HepG2 (cell line): ENCODE data around the gene TBC1D20. TPM values are rescaled to one million over a fixed set of nuclear protein-coding genes. Genes with fewer than 3 reads are reported as not detected.

ENCODE experiments used
- ARID2 ChIP-seq: sonication (generic); formaldehyde crosslinking; IDR thresholded peaks from 2 replicates; pipeline ENCODE4 v1.8.1; 2022; ENCODE audit warnings: mild to moderate bottlenecking, missing genetic modification reagents, borderline replicate concordance
- ARNT2 ChIP-seq: sonication (generic); formaldehyde crosslinking; IDR thresholded peaks from 2 replicates; pipeline ENCODE4 v1.8.0; 2022; ENCODE audit warnings: mild to moderate bottlenecking, low read depth, missing genetic modification reagents, moderate library complexity
- ATAD3A ChIP-seq: sonication (generic); formaldehyde crosslinking; IDR thresholded peaks from 2 replicates; pipeline ENCODE4 v1.4.0; 2020; ENCODE audit warnings: missing genetic modification reagents
- ATF7-NPFF ChIP-seq: sonication (generic); formaldehyde crosslinking; IDR thresholded peaks from 2 replicates; pipeline ENCODE4 v1.8.1; 2023; ENCODE audit warnings: mild to moderate bottlenecking, low read depth, missing genetic modification reagents, moderate library complexity
- CREB1 ChIP-seq, 2 experiments: fragments of 450-650 bp in 1 of 2; IDR thresholded peaks; 2 replicates each; pipeline ENCODE4 v1.6.1; 2016 to 2017; ENCODE audit warnings: control low read depth in 1 of 2, mild to moderate bottlenecking in 1 of 2, missing compliant biosample characterization in 1 of 2, missing genetic modification characterization in 1 of 2
- DR1 ChIP-seq: sonication (generic); formaldehyde crosslinking; IDR thresholded peaks from 2 replicates; pipeline ENCODE4 v1.8.0; 2021; ENCODE audit warnings: mild to moderate bottlenecking, missing genetic modification reagents, inconsistent platforms
- EHMT2 ChIP-seq: fragments of 200-600 bp; sonication (generic); IDR thresholded peaks from 2 replicates; pipeline ENCODE4 v1.7.0; 2017; ENCODE audit warnings: antibody characterized with exemption, low read depth, low read length, borderline replicate concordance
- FOXJ3 ChIP-seq: sonication (generic); formaldehyde crosslinking; IDR thresholded peaks from 2 replicates; pipeline ENCODE4 v1.4.0; 2020; ENCODE audit warnings: missing genetic modification reagents, mild to moderate bottlenecking, borderline replicate concordance
- FOXK2 ChIP-seq: fragments of 450-650 bp; IDR thresholded peaks from 2 replicates; pipeline ENCODE4 v1.6.1; 2016
- GATAD2A ChIP-seq: IDR thresholded peaks from 2 replicates; pipeline ENCODE4 v1.6.1; 2016
- MAFF ChIP-seq: IDR thresholded peaks from 2 replicates; pipeline ENCODE4 v1.6.1; 2011; ENCODE audit warnings: low read depth, low read length, improper control_type of control experiment
- MATR3 ChIP-seq: sonication (generic); formaldehyde crosslinking; IDR thresholded peaks from 2 replicates; pipeline ENCODE4 v1.4.0; 2020; ENCODE audit warnings: missing genetic modification reagents
- MXD1 ChIP-seq: sonication (generic); formaldehyde crosslinking; IDR thresholded peaks from 2 replicates; pipeline ENCODE4 v1.4.0; 2020; ENCODE audit warnings: mild to moderate bottlenecking, missing genetic modification reagents
- PHF20 ChIP-seq: sonication (generic); formaldehyde crosslinking; IDR thresholded peaks from 2 replicates; pipeline ENCODE4 v1.5.0; 2020; ENCODE audit warnings: mild to moderate bottlenecking, missing genetic modification reagents
- POGZ ChIP-seq: sonication (generic); formaldehyde crosslinking; IDR thresholded peaks from 2 replicates; pipeline ENCODE4 v1.4.0; 2020; ENCODE audit warnings: mild to moderate bottlenecking, missing genetic modification reagents
- REXO4 ChIP-seq: sonication (generic); formaldehyde crosslinking; IDR thresholded peaks from 2 replicates; pipeline ENCODE4 v1.8.0; 2022; ENCODE audit warnings: missing genetic modification reagents, mild to moderate bottlenecking, borderline replicate concordance
- SALL2 ChIP-seq: sonication (generic); formaldehyde crosslinking; IDR thresholded peaks from 2 replicates; pipeline ENCODE4 v1.8.1; 2023; ENCODE audit warnings: mild to moderate bottlenecking, missing genetic modification reagents, inconsistent platforms
- TBP ChIP-seq: sonication (generic); formaldehyde crosslinking; IDR thresholded peaks from 2 replicates; pipeline ENCODE4 v1.5.0; 2020; ENCODE audit warnings: missing genetic modification reagents
- TCF12 ChIP-seq, 2 experiments: fragments of 450-650 bp in 1 of 2; sonication (generic) in 1 of 2; formaldehyde crosslinking in 1 of 2; IDR thresholded peaks; 2 replicates each; pipeline versions ENCODE4 v1.6.1 to v1.8.0; 2017 to 2022; ENCODE audit warnings: antibody characterized with exemption in 1 of 2, mild to moderate bottlenecking in 1 of 2, missing genetic modification reagents in 1 of 2, moderate library complexity in 1 of 2
- THYN1 ChIP-seq: sonication (generic); formaldehyde crosslinking; IDR thresholded peaks from 2 replicates; pipeline ENCODE4 v1.8.1; 2023; ENCODE audit warnings: low read depth, mild to moderate bottlenecking, moderate library complexity, missing genetic modification reagents, borderline replicate concordance
- XBP1 ChIP-seq: sonication (generic); formaldehyde crosslinking; IDR thresholded peaks from 2 replicates; pipeline ENCODE4 v1.5.0; 2020; ENCODE audit warnings: missing genetic modification reagents
- ZMAT3 ChIP-seq: sonication (generic); formaldehyde crosslinking; conservative IDR thresholded peaks from 2 replicates; pipeline ENCODE4 v1.7.0; 2021; ENCODE audit warnings: missing genetic modification reagents
- ZNF234 ChIP-seq: sonication (generic); formaldehyde crosslinking; conservative IDR thresholded peaks from 2 replicates; pipeline ENCODE4 v1.5.1; 2020; ENCODE audit warnings: mild to moderate bottlenecking, missing genetic modification reagents
- ZNF317 ChIP-seq: sonication (generic); formaldehyde crosslinking; IDR thresholded peaks from 2 replicates; pipeline ENCODE4 v1.5.0; 2020; ENCODE audit warnings: mild to moderate bottlenecking, missing genetic modification reagents
- ZNF557 ChIP-seq: sonication (generic); formaldehyde crosslinking; IDR thresholded peaks from 2 replicates; pipeline ENCODE4 v1.4.0; 2020; ENCODE audit warnings: missing genetic modification reagents
- ZNF773 ChIP-seq: sonication (generic); formaldehyde crosslinking; IDR thresholded peaks from 2 replicates; pipeline ENCODE4 v1.4.0; 2020; ENCODE audit warnings: missing genetic modification reagents, borderline replicate concordance
- ZNF781 ChIP-seq: sonication (generic); formaldehyde crosslinking; IDR thresholded peaks from 2 replicates; pipeline ENCODE4 v1.5.1; 2020; ENCODE audit warnings: borderline replicate concordance, mild to moderate bottlenecking, missing genetic modification reagents; ENCODE audit errors: not compliant biosample characterization
- polyA plus RNA-seq, 8 experiments: library from polyadenylated mRNA; depleted of rRNA in 3 of 8; stranded (reverse) in 7 of 8; unstranded in 1 of 8; fragments of >200 nt; fragmentation: Illumina TruSeq in 4 of 8; extraction: Trizol in 4 of 8; gene quantifications; 2 replicates each; pipeline versions ENCODE4 v1.2.1 to v1.2.3, GENCODE V29; 2011 to 2016; ENCODE audit warnings: low read depth in 4 of 8, missing spikeins in 1 of 8, mixed read lengths in 1 of 8; ENCODE audit not compliant: insufficient read depth in 1 of 8
- total RNA-seq, 5 experiments: library from RNA; depleted of rRNA; stranded (reverse); fragments of >200 nt; fragmentation: Illumina TruSeq; extraction: Trizol; gene quantifications; 2 replicates each; pipeline ENCODE4 v1.2.3, GENCODE V29; 2016; ENCODE audit warnings: low read depth in 1 of 5
- TF ChIP-seq, protein P1 (sequence below): sonication (generic); formaldehyde crosslinking; IDR thresholded peaks from 2 replicates; pipeline ENCODE4 v1.9.0; 2022; ENCODE audit warnings: low read depth, missing genetic modification reagents
- TF ChIP-seq, protein P2 (sequence below): sonication (generic); formaldehyde crosslinking; IDR thresholded peaks from 2 replicates; pipeline ENCODE4 v1.8.0; 2023; ENCODE audit warnings: mild to moderate bottlenecking, missing genetic modification reagents

Gene TBC1D20
- total and polyA plus RNA-seq, 2 of the 13 experiments (the other 11 are each of a cell fraction or from before 2014, with no cell fraction given) = 36.6 to 47.1 TPM

GRCh38 chr20:400454-401275, 61.7 kb downstream of the TBC1D20 start (continued):
- TF ChIP-seq EHMT2 (no peak), ZNF781 (CRISPR knock-in tag) (no peak), MAFF (peak; percentile 47; the same call in 1 of the 2 replicates), ZNF557 (CRISPR knock-in tag) (no peak), ZMAT3 (CRISPR knock-in tag) (peak; percentile 88), FOXJ3 (CRISPR knock-in tag) (no peak), ATAD3A (no peak), TCF12 (IDR thresholded peaks at IDR 0.05) (no peak), TCF12 (CRISPR knock-in tag; IDR thresholded peaks at IDR 0.05) (no peak), XBP1 (CRISPR knock-in tag) (no peak), THYN1 (no peak), REXO4 (CRISPR knock-in tag) (no peak), POGZ (no peak; the same call in 1 of the 2 replicates), ATF7-NPFF (CRISPR knock-in tag) (no peak), TBP (CRISPR knock-in tag) (no peak), GATAD2A (CRISPR knock-in tag) (no peak; the same call in 1 of the 2 replicates), ARID2 (CRISPR knock-in tag) (no peak), MATR3 (no peak), MXD1 (CRISPR knock-in tag) (no peak), FOXK2 (no peak), DR1 (CRISPR knock-in tag) (no peak), PHF20 (CRISPR knock-in tag) (no peak), ZNF317 (CRISPR knock-in tag) (peak; percentile 71), CREB1 (IDR thresholded peaks at IDR 0.05) (no peak), CREB1 (CRISPR knock-in tag; IDR thresholded peaks at IDR 0.05) (no peak), ZNF773 (no peak), ARNT2 (0 out of 2 replicates have a peak, but pooled peaks have one; percentile 45), ZNF234 (CRISPR knock-in tag) (no peak), SALL2 (CRISPR knock-in tag) (no peak; the same call in 1 of the 2 replicates)
- TF ChIP-seq, protein P1, sequence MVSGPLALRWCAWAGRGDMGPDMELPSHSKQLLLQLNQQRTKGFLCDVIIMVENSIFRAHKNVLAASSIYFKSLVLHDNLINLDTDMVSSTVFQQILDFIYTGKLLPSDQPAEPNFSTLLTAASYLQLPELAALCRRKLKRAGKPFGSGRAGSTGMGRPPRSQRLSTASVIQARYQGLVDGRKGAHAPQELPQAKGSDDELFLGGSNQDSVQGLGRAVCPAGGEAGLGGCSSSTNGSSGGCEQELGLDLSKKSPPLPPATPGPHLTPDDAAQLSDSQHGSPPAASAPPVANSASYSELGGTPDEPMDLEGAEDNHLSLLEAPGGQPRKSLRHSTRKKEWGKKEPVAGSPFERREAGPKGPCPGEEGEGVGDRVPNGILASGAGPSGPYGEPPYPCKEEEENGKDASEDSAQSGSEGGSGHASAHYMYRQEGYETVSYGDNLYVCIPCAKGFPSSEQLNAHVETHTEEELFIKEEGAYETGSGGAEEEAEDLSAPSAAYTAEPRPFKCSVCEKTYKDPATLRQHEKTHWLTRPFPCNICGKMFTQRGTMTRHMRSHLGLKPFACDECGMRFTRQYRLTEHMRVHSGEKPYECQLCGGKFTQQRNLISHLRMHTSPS (CRISPR knock-in tag) = no peak; the same call in 1 of the 2 replicates
- TF ChIP-seq, protein P2, sequence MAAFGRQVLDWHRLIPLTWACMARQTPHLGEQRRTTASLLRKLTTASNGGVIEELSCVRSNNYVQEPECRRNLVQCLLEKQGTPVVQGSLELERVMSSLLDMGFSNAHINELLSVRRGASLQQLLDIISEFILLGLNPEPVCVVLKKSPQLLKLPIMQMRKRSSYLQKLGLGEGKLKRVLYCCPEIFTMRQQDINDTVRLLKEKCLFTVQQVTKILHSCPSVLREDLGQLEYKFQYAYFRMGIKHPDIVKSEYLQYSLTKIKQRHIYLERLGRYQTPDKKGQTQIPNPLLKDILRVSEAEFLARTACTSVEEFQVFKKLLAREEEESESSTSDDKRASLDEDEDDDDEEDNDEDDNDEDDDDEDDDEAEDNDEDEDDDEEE (CRISPR knock-in tag) = 0 out of 2 replicates have a peak, but pooled peaks have one; percentile 49
